Esophagus squamous epithelium (tissue), 5 donors: ENCODE measurements around the gene FKBP1B. TPM values are rescaled to one million over a fixed set of nuclear protein-coding genes. Genes with fewer than 3 reads are reported as not detected.
"Not testable (repeated sequence)": the region's sequence is repeated elsewhere in the genome, so short reads cannot be mapped to it uniquely, and the experiment has no call there.

Source experiments
- DNase-seq: peaks from one replicate; lab custom pipeline; 2025; lab: John Stamatoyannopoulos, UW
- H3K27ac ChIP-seq, 4 donors: fragments of 200-600 bp; sonication (generic); one replicate each; pipeline ENCODE4 v1.5.1; 2016 to 2019; ENCODE audit warnings: mild to moderate bottlenecking in 1 of 4
- H3K27me3 ChIP-seq, 4 donors: fragments of 200-600 bp; sonication (generic); 1 replicate in 3 of 4; 2 replicates in 1 of 4; pipeline versions ENCODE4 v1.5.1 to v1.6.0; 2017 to 2021; ENCODE audit warnings: antibody characterized with exemption in 1 of 4
- H3K36me3 ChIP-seq, 3 donors: fragments of 200-600 bp; sonication (generic); one replicate each; pipeline ENCODE4 v1.5.1; 2016 to 2019
- H3K4me1 ChIP-seq, 3 donors: fragments of 200-600 bp; sonication (generic); one replicate each; pipeline ENCODE4 v1.5.1; 2017 to 2019
- H3K4me3 ChIP-seq, 4 donors: fragments of 200-600 bp; sonication (generic); 1 replicate in 3 of 4; 2 replicates in 1 of 4; pipeline ENCODE4 v1.5.1; 2016 to 2019; ENCODE audit warnings: mild to moderate bottlenecking in 2 of 4, moderate library complexity in 1 of 4
- H3K9me3 ChIP-seq, 3 donors: fragments of 200-600 bp; sonication (generic); one replicate each; pipeline ENCODE4 v1.5.1; 2016 to 2019
- CTCF ChIP-seq, 6 experiments: fragments of 450-650 bp in 4 of 6; fragments of 200-600 bp in 2 of 6; sonication (generic) in 2 of 6; IDR thresholded peaks; one replicate each; pipeline ENCODE4 v1.5.1; 2016 to 2019; ENCODE audit warnings: antibody characterized with exemption in 6 of 6, mild to moderate bottlenecking in 4 of 6, moderate library complexity in 4 of 6
- POLR2A ChIP-seq, 4 donors: fragments of 450-650 bp; IDR thresholded peaks; one replicate each; pipeline ENCODE4 v1.6.1; 2017; ENCODE audit warnings: antibody characterized with exemption in 4 of 4, mild to moderate bottlenecking in 4 of 4, moderate library complexity in 3 of 4
- WGBS, 2 donors: methylation state at CpG; one replicate each; pipeline ENCODE4 v1.1.5; 2018; 5-methylcytosine and 5-hydroxymethylcytosine counted together
- intact Hi-C: fragments of 100-400 bp; cut with DNase I; formaldehyde crosslinking; loops from one replicate; pipeline ENCODE4 v1.15.0; 2022
- total RNA-seq, 4 donors: library from RNA; depleted of rRNA; stranded (reverse); fragments of >200 nt; gene quantifications; one replicate each; pipeline ENCODE4 v1.1.0, GENCODE V29; 2016
- donor health status: DM: yes; HTN: yes; CAD: no.

FKBP1B gene
- total RNA-seq, 4 donors from 2014 or later, result 4.5 to 12.1 (median 8.3) TPM

- no peaks in the 10 kb centered on the region for H3K9me3 ChIP-seq
- no peak overlapping the region for H3K4me3 ChIP-seq
- no peak overlapping the region for H3K27ac ChIP-seq
- peaks cover 10 to 30% (median 20%) of the 10 kb centered on the region in 3 donors for H3K4me1 ChIP-seq
- TF ChIP-seq POLR2A (IDR thresholded peaks at IDR 0.05), result no peak
- no peak for TF ChIP-seq CTCF (IDR thresholded peaks at IDR 0.05)
- WGBS, 2 donors, result 69 to 78% methylated on average over 3 of the region's 3 CpGs
- H3K36me3 ChIP-seq, result peaks cover 0 to 11% (median 0%) of the 10 kb centered on the region in 3 donors
- no peaks in the 10 kb centered on the region for H3K27me3 ChIP-seq
- no peak for DNase-seq
- intact Hi-C loops, result no loop called here
Observed at GRCh38 chr2:24087032-24087431, 37.5 kb downstream of the FKBP1B start.

GRCh38 chr2:24088821-24089359 lies 39.3 kb downstream of the FKBP1B start:
- H3K9me3 ChIP-seq, result no peaks in the 10 kb centered on the region
- H3K4me3 ChIP-seq, result no peak overlapping the region
- no peak for DNase-seq
- 63 to 83% methylated on average over 2 of the region's 2 CpGs for whole genome bisulfite sequencing, 2 donors
- H3K4me1 ChIP-seq, result peaks cover 0 to 12% (median 7%) of the 10 kb centered on the region in 3 donors
- intact Hi-C loops, result no loop called here
- no peaks in the 10 kb centered on the region for H3K36me3 ChIP-seq
- no peak for TF ChIP-seq CTCF (IDR thresholded peaks at IDR 0.05)
- TF ChIP-seq POLR2A (IDR thresholded peaks at IDR 0.05), result no peak
- H3K27ac ChIP-seq, result peak overlapping the region in 3 of 4 donors; percentile 31 to 68 (median 35)
- H3K27me3 ChIP-seq, result no peaks in the 10 kb centered on the region

- 93 to 100% methylated on average over 5 of the region's 5 CpGs for WGBS, 2 donors
- H3K4me1 ChIP-seq, intact Hi-C loops, H3K9me3 ChIP-seq, H3K27me3 ChIP-seq, DNase-seq, H3K4me3 ChIP-seq, H3K27ac ChIP-seq: not testable (repeated sequence)
- H3K36me3 ChIP-seq, result peaks cover 0 to 18% (median 0%) of the 10 kb centered on the region in 3 donors
Observed at GRCh38 chr2:24093270-24093669, 43.7 kb downstream of the FKBP1B start.

GRCh38 chr2:24095171-24095677 lies 45.7 kb downstream of the FKBP1B start:
- H3K27ac ChIP-seq, intact Hi-C loops, H3K9me3 ChIP-seq, H3K27me3 ChIP-seq, H3K4me3 ChIP-seq, H3K4me1 ChIP-seq, DNase-seq: not testable (repeated sequence)
- 80 to 97% methylated on average over 7 of the region's 17 CpGs for WGBS, 2 donors
- peaks cover 0 to 18% (median 0%) of the 10 kb centered on the region in 3 donors for H3K36me3 ChIP-seq

GRCh38 chr2:24100732-24101131 lies 51.2 kb downstream of the FKBP1B start:
- H3K27ac ChIP-seq, H3K9me3 ChIP-seq, DNase-seq, intact Hi-C loops, H3K27me3 ChIP-seq, H3K4me3 ChIP-seq, H3K36me3 ChIP-seq: not testable (repeated sequence)
- WGBS, 2 donors, result 72 to 74% methylated on average over 2 of the region's 2 CpGs
- peaks cover 0 to 11% (median 0%) of the 10 kb centered on the region in 3 donors for H3K4me1 ChIP-seq

GRCh38 chr2:24101992-24102391 lies 52.5 kb downstream of the FKBP1B start:
- H3K9me3 ChIP-seq, result no peaks in the 10 kb centered on the region
- no peaks in the 10 kb centered on the region for H3K27me3 ChIP-seq
- TF ChIP-seq POLR2A (IDR thresholded peaks at IDR 0.05) (no peak), CTCF (IDR thresholded peaks at IDR 0.05) (no peak)
- no peaks in the 10 kb centered on the region for H3K36me3 ChIP-seq
- H3K4me3 ChIP-seq, result no peak overlapping the region
- no peak for DNase-seq
- peaks cover 0 to 11% (median 0%) of the 10 kb centered on the region in 3 donors for H3K4me1 ChIP-seq
- 81 to 88% methylated on average over 2 of the region's 2 CpGs for WGBS, 2 donors
- no peak overlapping the region for H3K27ac ChIP-seq
- intact Hi-C loops, result no loop called here
